Vagina (tissue), 2 donors: Measurements from ENCODE around the gene PROS1. TPM values are rescaled to one million over a fixed set of nuclear protein-coding genes. Genes with fewer than 3 reads are reported as not detected.
A peak's percentile ranks its signal among the peaks of the same experiment; 100 is the strongest.
"Not testable (repeated sequence)": the region's sequence is repeated elsewhere in the genome, so short reads cannot be mapped to it uniquely, and the experiment has no call there.

Experiments
- DNase-seq, 2 donors: peaks; one replicate each; pipeline ENCODE4 v3.0.0-alpha.2; 2017; ENCODE audit errors: extremely low spot score in 2 of 2
- H3K27ac ChIP-seq: fragments of 200-600 bp; sonication (generic); one replicate; pipeline ENCODE4 v1.5.1; 2019
- H3K27me3 ChIP-seq: fragments of 200-600 bp; sonication (generic); one replicate; pipeline ENCODE4 v1.5.1; 2019
- H3K36me3 ChIP-seq, 2 donors: fragments of 200-600 bp; sonication (generic); one replicate each; pipeline ENCODE4 v1.5.1; 2017 to 2019
- H3K4me1 ChIP-seq: fragments of 200-600 bp; sonication (generic); one replicate; pipeline ENCODE4 v1.5.1; 2019
- H3K4me3 ChIP-seq, 2 donors: fragments of 200-600 bp; sonication (generic); 1 replicate in 1 of 2; 2 replicates in 1 of 2; pipeline ENCODE4 v1.5.1; 2016 to 2019
- H3K9me3 ChIP-seq: fragments of 200-600 bp; sonication (generic); one replicate; pipeline ENCODE4 v1.5.1; 2019
- POLR2A ChIP-seq, 2 donors: fragments of 450-650 bp; IDR thresholded peaks; one replicate each; pipeline ENCODE4 v1.6.1; 2017; ENCODE audit warnings: antibody characterized with exemption in 2 of 2, mild to moderate bottlenecking in 2 of 2, moderate library complexity in 2 of 2
- POLR2AphosphoS5 ChIP-seq, 2 donors: sonication (generic); formaldehyde crosslinking; IDR thresholded peaks; one replicate each; pipeline ENCODE4 v1.9.0; 2017; ENCODE audit warnings: antibody characterized with exemption in 2 of 2, mild to moderate bottlenecking in 2 of 2, low read depth in 1 of 2; ENCODE audit not compliant: insufficient read depth in 1 of 2
- intact Hi-C: fragments of 100-400 bp; cut with DNase I; formaldehyde crosslinking; loops from one replicate; pipeline ENCODE4 v1.15.1; 2023
- total RNA-seq: library from RNA; depleted of rRNA; stranded (reverse); fragments of >200 nt; gene quantifications from one replicate; pipeline ENCODE4 v1.2.3, GENCODE V29; 2016
- TF ChIP-seq, protein P1 (sequence below), 3 experiments: fragments of 450-650 bp in 2 of 3; fragments of 200-600 bp in 1 of 3; sonication (generic) in 1 of 3; IDR thresholded peaks; one replicate each; pipeline ENCODE4 v1.5.1; 2017 to 2019; ENCODE audit warnings: antibody characterized with exemption in 3 of 3, mild to moderate bottlenecking in 2 of 3, moderate library complexity in 2 of 3

The PROS1 gene
- total RNA-seq, 1 donor from 2014 or later: 29.7 TPM

- DNase-seq: peak; percentile 97 to 99
- TF ChIP-seq, protein P1, sequence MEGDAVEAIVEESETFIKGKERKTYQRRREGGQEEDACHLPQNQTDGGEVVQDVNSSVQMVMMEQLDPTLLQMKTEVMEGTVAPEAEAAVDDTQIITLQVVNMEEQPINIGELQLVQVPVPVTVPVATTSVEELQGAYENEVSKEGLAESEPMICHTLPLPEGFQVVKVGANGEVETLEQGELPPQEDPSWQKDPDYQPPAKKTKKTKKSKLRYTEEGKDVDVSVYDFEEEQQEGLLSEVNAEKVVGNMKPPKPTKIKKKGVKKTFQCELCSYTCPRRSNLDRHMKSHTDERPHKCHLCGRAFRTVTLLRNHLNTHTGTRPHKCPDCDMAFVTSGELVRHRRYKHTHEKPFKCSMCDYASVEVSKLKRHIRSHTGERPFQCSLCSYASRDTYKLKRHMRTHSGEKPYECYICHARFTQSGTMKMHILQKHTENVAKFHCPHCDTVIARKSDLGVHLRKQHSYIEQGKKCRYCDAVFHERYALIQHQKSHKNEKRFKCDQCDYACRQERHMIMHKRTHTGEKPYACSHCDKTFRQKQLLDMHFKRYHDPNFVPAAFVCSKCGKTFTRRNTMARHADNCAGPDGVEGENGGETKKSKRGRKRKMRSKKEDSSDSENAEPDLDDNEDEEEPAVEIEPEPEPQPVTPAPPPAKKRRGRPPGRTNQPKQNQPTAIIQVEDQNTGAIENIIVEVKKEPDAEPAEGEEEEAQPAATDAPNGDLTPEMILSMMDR (IDR thresholded peaks at IDR 0.05): no peak
- TF ChIP-seq POLR2AphosphoS5 (IDR thresholded peaks at IDR 0.05; ENCODE audit: insufficient read depth in 1 of 2, low read depth in 1 of 2): peak; percentile 88 to 96
- TF ChIP-seq POLR2A (IDR thresholded peaks at IDR 0.05): peak in 1 of 2 donors; percentile 75
- H3K4me3 ChIP-seq: peak within 1 kb of the TSS; percentile 65 to 72
- H3K9me3 ChIP-seq: no peaks in the 10 kb centered on the region
- intact Hi-C loops: no loop called here
- no peaks in the 10 kb centered on the region for H3K27me3 ChIP-seq
- peaks cover 11% of the 10 kb centered on the region for H3K4me1 ChIP-seq
- H3K36me3 ChIP-seq: no peaks in the 10 kb centered on the region
- peak within 1 kb of the TSS; percentile 79 for H3K27ac ChIP-seq
These were observed 6.4 kb upstream of the PROS1 start, which contains the start of gene ARL13B for GRCh38 chr3:93979850-93980676. TSS of gene ARL13B (plus strand) at chr3:93980155. CDS start at chr3:93980424, 269 bp downstream.

DNA sequence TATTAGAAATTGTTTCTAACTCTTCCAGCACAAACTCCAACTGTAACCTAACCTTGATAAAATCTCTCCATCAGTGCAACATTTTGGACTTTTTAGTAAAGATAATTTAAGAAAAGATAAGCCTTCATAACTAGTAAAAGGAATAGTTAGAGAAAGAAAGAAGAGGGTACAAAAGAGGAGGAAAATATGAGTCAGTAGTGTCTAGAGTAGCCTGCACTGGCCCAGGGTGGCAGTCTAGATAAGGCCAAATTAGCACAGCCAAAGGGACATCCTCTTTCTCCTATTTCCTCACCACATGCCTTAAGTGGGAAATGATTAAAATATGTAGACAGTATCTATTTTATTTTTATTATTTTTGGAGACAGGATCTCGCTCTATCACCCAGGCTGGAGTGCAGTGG is 3.7 kb downstream of the PROS1 start:
- Histone ChIP-seq H3K36me3 (no peaks in the 10 kb centered on the region), H3K4me3 (no peak overlapping the region), H3K4me1 (peaks cover 16% of the 10 kb centered on the region), H3K27me3 (no peaks in the 10 kb centered on the region), H3K27ac (no peak overlapping the region), H3K9me3 (no peaks in the 10 kb centered on the region)
- intact Hi-C loops: no loop called here
- TF ChIP-seq POLR2A (IDR thresholded peaks at IDR 0.05) (no peak), POLR2AphosphoS5 (IDR thresholded peaks at IDR 0.05; ENCODE audit: insufficient read depth in 1 of 2, low read depth in 1 of 2) (no peak)
- TF ChIP-seq, protein P1 (IDR thresholded peaks at IDR 0.05): no peak
- no peak for DNase-seq

GRCh38 chr3:93969443-93969842 is 4.3 kb downstream of the PROS1 start:
- H3K9me3 ChIP-seq: no peaks in the 10 kb centered on the region
- H3K4me3 ChIP-seq: no peak overlapping the region
- H3K27me3 ChIP-seq: no peaks in the 10 kb centered on the region
- DNase-seq: no peak
- H3K36me3 ChIP-seq: no peaks in the 10 kb centered on the region
- H3K27ac ChIP-seq: no peak overlapping the region
- TF ChIP-seq, protein P1 (IDR thresholded peaks at IDR 0.05): no peak
- TF ChIP-seq POLR2A (IDR thresholded peaks at IDR 0.05) (no peak), POLR2AphosphoS5 (IDR thresholded peaks at IDR 0.05; ENCODE audit: insufficient read depth in 1 of 2, low read depth in 1 of 2) (no peak)
- intact Hi-C loops: no loop called here
- H3K4me1 ChIP-seq: peaks cover 16% of the 10 kb centered on the region

- H3K27me3 ChIP-seq, intact Hi-C loops, DNase-seq, H3K36me3 ChIP-seq, H3K9me3 ChIP-seq, H3K27ac ChIP-seq, H3K4me1 ChIP-seq, H3K4me3 ChIP-seq: not testable (repeated sequence)
These were observed 8.6 kb downstream of the PROS1 start for GRCh38 chr3:93965106-93965505.

GRCh38 chr3:93962798-93963197 is 10.9 kb downstream of the PROS1 start:
- Histone ChIP-seq H3K27me3 (no peaks in the 10 kb centered on the region), H3K9me3 (no peaks in the 10 kb centered on the region), H3K4me1 (no peaks in the 10 kb centered on the region), H3K27ac (no peak overlapping the region), H3K36me3 (no peaks in the 10 kb centered on the region), H3K4me3 (no peak overlapping the region)
- intact Hi-C loops: no loop called here
- TF ChIP-seq POLR2AphosphoS5 (IDR thresholded peaks at IDR 0.05; ENCODE audit: insufficient read depth in 1 of 2, low read depth in 1 of 2) (no peak), POLR2A (IDR thresholded peaks at IDR 0.05) (no peak)
- TF ChIP-seq, protein P1 (IDR thresholded peaks at IDR 0.05): no peak
- DNase-seq: no peak
